HG02870 (cell line): ENCODE measurements around the gene MMP14.
"Not testable (repeated sequence)": the region's sequence is repeated elsewhere in the genome, so short reads cannot be mapped to it uniquely, and the experiment has no call there.

Experiments
- ATAC-seq: cut with Tn5 transposase; IDR thresholded peaks from one replicate; pipeline ENCODE4 v1.9.1; 2021; ENCODE audit warnings: mild to moderate bottlenecking, moderate library complexity; ENCODE audit not compliant: unreplicated experiment

Gene MMP14

GRCh38 chr14:22836301-22837113 is at the start of gene MMP14:
TSS of gene MMP14 (plus strand) at chr14:22836585. CDS start at chr14:22836818, 233 bp downstream.
- no peak for ATAC-seq

GRCh38 chr14:22786685-22787084 is 49.7 kb upstream of the MMP14 start:
- ATAC-seq: no peak

- no peak for ATAC-seq
Measured at GRCh38 chr14:22791301-22791700, 45.1 kb upstream of the MMP14 start.

- no peak for ATAC-seq
Measured at GRCh38 chr14:22792158-22792557, 44.2 kb upstream of the MMP14 start.

GRCh38 chr14:22793550-22793949 is 42.8 kb upstream of the MMP14 start:
- ATAC-seq: not testable (repeated sequence)

- no peak for ATAC-seq
Measured at GRCh38 chr14:22793976-22794375, 42.4 kb upstream of the MMP14 start.

- ATAC-seq: no peak
Measured at GRCh38 chr14:22794551-22794951, 41.8 kb upstream of the MMP14 start.

- peak; percentile 58 for ATAC-seq
Measured at GRCh38 chr14:22796087-22796707, 40.2 kb upstream of the MMP14 start.

- no peak for ATAC-seq
Measured at GRCh38 chr14:22797017-22797917, 39.1 kb upstream of the MMP14 start.

GRCh38 chr14:22798528-22798927 is 37.9 kb upstream of the MMP14 start:
- ATAC-seq: no peak

- ATAC-seq: no peak
Measured at GRCh38 chr14:22800346-22800745, 36.0 kb upstream of the MMP14 start.

- no peak for ATAC-seq
Measured at GRCh38 chr14:22801716-22802115, 34.7 kb upstream of the MMP14 start.

- no peak for ATAC-seq
Measured at GRCh38 chr14:22802860-22803686, 33.3 kb upstream of the MMP14 start.

- no peak for ATAC-seq
Measured at GRCh38 chr14:22803687-22803974, 32.8 kb upstream of the MMP14 start.

- not testable (repeated sequence) for ATAC-seq
Measured at GRCh38 chr14:22805235-22805634, 31.1 kb upstream of the MMP14 start.

GRCh38 chr14:22807432-22808087 is 28.8 kb upstream of the MMP14 start:
- no peak for ATAC-seq

GRCh38 chr14:22808388-22809209 is 27.8 kb upstream of the MMP14 start:
- no peak for ATAC-seq

GRCh38 chr14:22811722-22812121 is 24.7 kb upstream of the MMP14 start:
- ATAC-seq: no peak

GRCh38 chr14:22812744-22813143 is 23.6 kb upstream of the MMP14 start:
- ATAC-seq: no peak
